Right lobe of liver (tissue), 4 donors: ENCODE measurements around the gene FGF4.

Source experiments
- CTCF ChIP-seq, 4 donors: fragments of 200-600 bp in 3 of 4; fragments of 450-650 bp in 1 of 4; IDR thresholded peaks; one replicate each; pipeline versions ENCODE4 v1.5.1 to v1.8.0; 2016 to 2022; ENCODE audit warnings: antibody characterized with exemption in 4 of 4, mild to moderate bottlenecking in 2 of 4
- POLR2A ChIP-seq: fragments of 450-650 bp; IDR thresholded peaks from one replicate; pipeline ENCODE4 v1.6.1; 2017; ENCODE audit warnings: antibody characterized with exemption, mild to moderate bottlenecking
- donor health status: DM: no; HTN: no; CAD: no.
- donor health status: DM: no; HTN: no; CAD: no.
- donor health status: DM: no; HTN: yes; CAD: no.

GRCh38 chr11:69823641-69824265 is 48.6 kb upstream of the FGF4 start:
- TF ChIP-seq CTCF (IDR thresholded peaks at IDR 0.05): no peak
- TF ChIP-seq POLR2A: no peak
